ENCODE results near the gene ZNF57.

GRCh38 chr19:2906631-2907195 is 6.0 kb downstream of the ZNF57 start:
- TF ChIP-seq, protein P1, sequence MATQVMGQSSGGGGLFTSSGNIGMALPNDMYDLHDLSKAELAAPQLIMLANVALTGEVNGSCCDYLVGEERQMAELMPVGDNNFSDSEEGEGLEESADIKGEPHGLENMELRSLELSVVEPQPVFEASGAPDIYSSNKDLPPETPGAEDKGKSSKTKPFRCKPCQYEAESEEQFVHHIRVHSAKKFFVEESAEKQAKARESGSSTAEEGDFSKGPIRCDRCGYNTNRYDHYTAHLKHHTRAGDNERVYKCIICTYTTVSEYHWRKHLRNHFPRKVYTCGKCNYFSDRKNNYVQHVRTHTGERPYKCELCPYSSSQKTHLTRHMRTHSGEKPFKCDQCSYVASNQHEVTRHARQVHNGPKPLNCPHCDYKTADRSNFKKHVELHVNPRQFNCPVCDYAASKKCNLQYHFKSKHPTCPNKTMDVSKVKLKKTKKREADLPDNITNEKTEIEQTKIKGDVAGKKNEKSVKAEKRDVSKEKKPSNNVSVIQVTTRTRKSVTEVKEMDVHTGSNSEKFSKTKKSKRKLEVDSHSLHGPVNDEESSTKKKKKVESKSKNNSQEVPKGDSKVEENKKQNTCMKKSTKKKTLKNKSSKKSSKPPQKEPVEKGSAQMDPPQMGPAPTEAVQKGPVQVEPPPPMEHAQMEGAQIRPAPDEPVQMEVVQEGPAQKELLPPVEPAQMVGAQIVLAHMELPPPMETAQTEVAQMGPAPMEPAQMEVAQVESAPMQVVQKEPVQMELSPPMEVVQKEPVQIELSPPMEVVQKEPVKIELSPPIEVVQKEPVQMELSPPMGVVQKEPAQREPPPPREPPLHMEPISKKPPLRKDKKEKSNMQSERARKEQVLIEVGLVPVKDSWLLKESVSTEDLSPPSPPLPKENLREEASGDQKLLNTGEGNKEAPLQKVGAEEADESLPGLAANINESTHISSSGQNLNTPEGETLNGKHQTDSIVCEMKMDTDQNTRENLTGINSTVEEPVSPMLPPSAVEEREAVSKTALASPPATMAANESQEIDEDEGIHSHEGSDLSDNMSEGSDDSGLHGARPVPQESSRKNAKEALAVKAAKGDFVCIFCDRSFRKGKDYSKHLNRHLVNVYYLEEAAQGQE (IDR thresholded peaks at IDR 0.05; ENCODE audit: borderline replicate concordance in 1 of 2, low read depth in 1 of 2, low read length in 2 of 2): no peak
- TF ChIP-seq ATF7 (IDR thresholded peaks at IDR 0.05) (no peak), ATF7 (CRISPR knock-in tag; IDR thresholded peaks at IDR 0.05) (no peak), ZNF10 (CRISPR knock-in tag; IDR thresholded peaks at IDR 0.05; ENCODE audit: borderline replicate concordance, low read depth) (no peak)
- TF ChIP-seq, protein P2, sequence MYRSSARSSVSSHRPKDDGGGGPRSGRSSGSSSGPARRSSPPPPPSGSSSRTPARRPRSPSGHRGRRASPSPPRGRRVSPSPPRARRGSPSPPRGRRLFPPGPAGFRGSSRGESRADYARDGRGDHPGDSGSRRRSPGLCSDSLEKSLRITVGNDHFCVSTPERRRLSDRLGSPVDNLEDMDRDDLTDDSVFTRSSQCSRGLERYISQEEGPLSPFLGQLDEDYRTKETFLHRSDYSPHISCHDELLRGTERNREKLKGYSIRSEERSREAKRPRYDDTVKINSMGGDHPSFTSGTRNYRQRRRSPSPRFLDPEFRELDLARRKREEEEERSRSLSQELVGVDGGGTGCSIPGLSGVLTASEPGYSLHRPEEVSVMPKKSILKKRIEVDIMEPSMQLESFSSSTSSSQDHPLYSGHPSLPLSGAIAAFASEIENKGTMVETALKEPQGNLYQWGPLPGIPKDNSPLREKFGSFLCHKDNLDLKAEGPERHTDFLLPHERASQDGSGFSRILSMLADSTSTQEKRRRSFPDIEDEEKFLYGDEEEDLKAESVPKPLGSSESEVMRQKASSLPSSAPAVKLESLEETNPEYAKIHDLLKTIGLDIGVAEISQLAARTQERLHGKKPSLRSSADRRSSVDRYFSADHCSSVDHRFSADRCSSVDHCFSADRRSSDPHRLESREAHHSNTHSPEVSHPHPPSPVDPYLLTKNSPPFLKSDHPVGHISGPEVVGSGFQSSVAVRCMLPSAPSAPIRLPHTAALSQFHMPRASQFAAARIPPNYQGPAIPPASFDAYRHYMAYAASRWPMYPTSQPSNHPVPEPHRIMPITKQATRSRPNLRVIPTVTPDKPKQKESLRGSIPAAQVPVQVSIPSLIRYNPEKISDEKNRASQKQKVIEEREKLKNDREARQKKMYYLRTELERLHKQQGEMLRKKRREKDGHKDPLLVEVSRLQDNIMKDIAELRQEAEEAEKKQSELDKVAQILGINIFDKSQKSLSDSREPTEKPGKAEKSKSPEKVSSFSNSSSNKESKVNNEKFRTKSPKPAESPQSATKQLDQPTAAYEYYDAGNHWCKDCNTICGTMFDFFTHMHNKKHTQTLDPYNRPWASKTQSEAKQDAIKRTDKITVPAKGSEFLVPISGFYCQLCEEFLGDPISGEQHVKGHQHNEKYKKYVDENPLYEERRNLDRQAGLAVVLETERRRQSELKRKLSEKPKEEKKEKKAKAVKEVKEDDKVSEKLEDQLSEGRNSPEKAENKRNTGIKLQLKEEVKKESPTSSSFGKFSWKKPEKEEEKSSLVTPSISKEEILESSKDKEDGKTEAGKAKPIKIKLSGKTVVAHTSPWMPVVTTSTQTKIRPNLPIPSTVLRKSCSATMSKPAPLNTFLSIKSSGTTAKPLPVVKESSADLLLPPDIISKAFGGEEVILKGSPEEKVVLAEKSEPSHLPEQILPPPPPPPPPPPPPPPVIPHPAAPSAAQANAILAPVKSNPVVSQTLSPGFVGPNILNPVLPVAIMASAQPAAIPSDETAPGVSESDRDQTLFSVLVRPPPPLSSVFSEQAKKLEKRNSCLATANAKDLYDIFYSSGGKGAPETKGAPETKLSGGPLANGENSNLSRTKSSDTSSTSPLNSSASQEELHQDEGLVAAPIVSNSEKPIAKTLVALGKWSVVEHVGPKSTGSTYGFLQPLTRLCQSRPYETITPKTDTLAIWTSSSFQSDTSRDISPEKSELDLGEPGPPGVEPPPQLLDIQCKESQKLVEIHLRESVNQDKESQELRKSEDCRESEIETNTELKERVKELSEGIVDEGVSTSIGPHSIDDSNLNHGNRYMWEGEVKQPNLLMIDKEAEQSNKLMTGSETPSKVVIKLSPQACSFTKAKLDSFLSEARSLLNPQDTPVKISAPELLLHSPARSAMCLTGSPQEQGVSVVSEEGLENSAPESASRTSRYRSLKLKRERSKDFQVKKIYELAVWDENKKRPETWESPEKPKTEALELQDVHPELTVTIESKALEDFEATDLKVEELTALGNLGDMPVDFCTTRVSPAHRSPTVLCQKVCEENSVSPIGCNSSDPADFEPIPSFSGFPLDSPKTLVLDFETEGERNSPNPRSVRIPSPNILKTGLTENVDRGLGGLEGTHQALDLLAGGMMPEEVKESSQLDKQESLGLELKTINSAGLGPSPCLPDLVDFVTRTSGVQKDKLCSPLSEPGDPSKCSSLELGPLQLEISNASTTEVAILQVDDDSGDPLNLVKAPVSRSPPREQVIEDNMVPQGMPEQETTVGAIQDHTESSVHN (CRISPR knock-in tag; IDR thresholded peaks at IDR 0.05): no peak
